NCI-H1930 (cell line): ENCODE data around the gene ADAMTSL2.

ENCODE experiments used
- DNase-seq, 2 experiments: peaks; one replicate each; lab custom pipeline; 2025; lab: John Stamatoyannopoulos, UW

Gene ADAMTSL2

DNA sequence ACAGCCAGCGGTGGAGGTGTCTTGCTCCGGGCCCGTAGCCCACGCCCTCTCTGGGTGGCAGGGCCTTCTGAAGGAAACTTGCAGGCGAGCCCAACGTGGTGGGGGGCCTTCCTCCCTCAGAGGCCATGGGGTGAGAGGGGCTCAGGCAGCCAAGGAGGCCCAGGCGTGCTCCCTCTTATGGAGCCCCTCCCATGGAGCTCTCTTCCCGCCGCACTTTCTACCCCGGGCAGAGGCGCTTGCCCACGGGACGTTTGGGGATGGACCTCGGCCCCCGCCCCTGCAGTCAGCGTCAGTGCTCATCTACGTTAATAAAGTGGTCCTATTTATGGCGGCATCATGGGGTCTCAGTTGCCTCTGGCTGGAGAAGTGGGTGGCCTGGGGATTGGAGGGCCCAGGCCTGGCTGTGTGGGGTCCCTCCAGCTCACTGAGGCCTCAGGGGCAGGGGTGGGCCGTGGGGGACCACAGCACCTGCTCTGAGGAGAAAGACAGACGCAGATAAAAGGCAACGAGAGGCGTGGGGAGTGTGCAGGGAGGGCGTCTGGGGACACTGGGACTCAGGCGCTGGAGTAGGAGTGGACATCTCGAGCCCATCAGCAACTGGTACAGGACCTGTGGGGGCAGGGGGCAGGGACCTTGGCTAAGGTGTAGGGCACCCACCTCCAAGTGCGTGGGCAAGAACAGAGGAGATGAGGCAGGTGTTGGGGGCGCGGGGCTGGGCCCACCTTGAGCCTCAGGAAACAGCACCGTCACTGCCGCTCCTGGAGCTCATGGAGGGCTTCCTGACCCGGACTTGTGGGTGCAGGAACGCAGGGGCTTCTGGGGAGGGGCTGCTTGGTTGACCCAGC, 40.9 kb downstream of the ADAMTSL2 start:
- no peak for DNase-seq

- DNase-seq = no peak
These were observed 41.7 kb downstream of the ADAMTSL2 start for GRCh38 chr9:133576031-133576874.

DNA sequence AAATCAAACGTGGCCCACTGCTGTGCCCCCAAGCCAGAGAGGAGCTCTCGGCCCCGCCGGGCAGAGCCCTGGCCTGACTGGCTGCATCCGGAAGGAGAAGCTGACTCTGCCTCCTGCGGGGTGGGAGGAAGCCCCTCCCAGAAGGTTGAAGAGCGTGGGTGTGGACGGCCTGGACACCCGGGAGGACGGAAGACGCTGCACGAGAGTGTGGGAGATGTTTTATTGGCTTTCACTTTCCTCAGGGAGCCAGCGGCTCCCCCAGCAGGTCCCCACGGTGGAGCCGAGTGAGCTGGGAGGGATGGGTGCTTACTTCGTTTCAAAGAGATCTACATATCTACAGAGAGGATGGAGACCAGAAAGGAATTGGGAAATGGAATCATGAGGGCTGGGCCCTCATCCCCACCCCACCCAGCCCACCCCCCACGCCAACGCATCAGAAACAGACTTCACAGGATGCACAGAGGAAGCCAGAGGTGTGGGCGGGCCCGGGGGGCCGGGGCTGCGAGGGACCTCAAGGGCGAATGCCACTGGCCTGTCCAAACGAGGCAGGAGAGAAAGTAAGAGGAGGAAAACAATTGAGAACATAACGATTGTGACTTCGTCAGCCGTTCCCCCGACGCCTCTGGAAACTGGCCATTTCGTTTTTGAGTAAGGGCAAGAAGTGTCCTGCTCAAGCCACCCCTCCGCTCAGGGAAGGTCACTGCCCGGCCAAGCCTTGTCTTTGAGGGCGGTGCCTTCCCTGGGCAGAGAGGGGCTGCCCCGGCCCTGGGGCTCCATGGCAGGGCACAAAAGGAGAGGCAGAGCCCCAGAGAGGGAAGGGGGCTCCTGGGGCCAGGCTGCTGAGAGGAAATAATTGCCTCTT, 42.6 kb downstream of the ADAMTSL2 start:
- DNase-seq = no peak

DNA sequence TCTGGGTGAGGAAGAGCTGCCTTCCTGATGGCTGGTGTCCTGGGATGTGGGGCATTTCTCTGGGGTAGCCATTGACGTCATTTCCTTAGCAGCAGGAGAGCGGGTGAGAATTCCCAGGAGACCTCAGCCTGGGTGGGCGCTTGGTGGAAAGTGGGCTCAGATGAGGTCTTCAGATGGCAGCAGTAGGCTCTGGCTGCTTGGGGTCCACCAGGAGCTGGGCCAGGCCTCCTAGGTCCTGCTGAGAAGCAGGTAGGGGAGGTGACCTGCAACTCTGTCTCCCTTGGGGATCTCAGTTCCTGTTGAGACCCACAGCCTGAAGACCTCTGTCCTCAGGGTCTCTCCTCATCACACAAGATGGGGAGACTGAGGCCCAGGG, 43.2 kb downstream of the ADAMTSL2 start:
- DNase-seq = no peak

GRCh38 chr9:133578524-133579441, 44.3 kb downstream of the ADAMTSL2 start:
- DNase-seq = no peak

DNA sequence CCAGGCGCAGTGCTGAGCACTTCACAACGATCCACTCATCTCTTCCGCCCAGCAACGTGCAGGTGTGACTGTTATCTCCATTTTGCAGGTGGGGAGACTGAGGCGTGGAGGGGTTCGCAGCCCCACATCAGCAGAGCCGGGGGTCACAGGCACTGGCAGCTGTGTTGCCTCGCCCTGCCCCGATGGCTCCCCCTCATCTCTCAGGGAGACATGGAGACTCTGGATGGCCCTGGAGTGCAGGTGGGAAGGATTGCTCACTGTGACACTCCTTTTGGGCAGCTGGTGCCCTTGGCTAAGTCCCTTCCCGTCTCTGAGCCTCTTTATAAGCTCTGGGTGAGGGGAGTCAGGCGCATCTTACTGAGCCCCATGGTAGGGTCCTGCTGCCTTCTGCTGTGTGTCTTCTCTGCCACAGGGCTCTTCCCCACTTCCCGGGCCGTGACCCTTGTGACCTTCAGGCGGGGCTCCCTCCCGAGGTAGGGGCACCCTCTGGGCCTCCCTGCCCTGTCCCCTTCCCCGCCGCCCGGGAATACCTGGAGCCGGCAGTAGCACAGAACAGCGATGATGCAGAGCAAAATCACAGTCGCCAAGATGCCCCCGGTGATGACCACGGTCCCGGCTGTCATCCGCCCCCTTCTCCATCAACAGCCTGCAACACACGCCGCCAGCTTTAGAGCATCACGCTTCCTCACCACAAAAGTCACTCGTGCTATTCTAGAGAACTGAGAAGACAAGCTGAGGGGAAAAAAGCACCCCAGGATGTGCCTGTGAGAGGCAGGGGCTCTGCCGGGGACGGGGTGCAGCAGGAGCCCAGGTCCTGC, 45.3 kb downstream of the ADAMTSL2 start:
- DNase-seq = no peak

GRCh38 chr9:133580419-133580738, 45.9 kb downstream of the ADAMTSL2 start:
- no peak for DNase-seq

DNA sequence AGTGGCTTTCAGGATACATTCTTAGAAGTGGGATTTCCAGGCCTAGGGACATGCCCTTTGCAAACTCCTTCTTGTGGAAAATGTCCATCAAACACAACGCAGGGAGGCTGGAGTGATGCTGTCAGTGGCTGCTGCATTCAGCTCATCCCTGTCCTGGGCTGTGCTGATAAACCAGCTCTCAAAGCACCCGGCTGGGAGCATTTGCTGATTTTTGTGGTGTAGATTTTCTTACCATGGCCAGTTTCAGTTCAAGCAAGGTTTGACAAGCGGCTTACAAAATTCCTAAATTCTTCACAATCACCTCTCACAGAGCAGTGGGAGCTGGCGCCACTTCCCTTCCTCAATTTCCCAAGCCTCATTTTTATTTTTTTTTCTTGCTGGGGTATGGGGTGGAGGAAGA, 46.5 kb downstream of the ADAMTSL2 start:
- no peak for DNase-seq

- DNase-seq = no peak
These were observed 47.2 kb downstream of the ADAMTSL2 start for GRCh38 chr9:133581513-133582343.

DNA sequence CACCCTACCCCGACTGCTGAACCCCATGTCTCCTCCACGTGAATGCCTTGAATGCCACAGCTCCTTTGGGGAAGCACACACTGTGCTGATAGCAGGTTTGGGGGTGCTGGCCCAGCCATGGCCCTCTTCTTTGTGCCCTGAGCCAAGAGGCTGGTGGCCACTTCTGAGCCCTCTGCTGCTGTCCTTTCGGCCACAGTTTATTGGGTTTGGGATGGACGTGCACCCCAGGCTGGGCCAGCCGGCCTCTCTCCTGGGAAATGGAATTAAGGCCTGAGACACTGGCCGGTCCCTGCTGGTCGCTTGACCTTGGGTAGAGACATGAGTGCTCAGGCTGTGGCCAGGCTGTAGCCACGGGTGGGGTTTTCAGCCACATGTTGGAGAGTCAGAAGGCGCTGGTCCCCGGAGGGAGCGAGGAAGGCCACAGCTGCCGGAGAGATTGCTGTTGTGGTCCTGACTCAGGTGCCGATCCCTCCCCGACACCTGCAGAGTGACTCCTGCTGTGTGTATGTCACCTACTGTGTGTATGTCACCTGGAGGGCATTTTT, 48.1 kb downstream of the ADAMTSL2 start:
- DNase-seq = no peak

GRCh38 chr9:133583111-133583510, 48.6 kb downstream of the ADAMTSL2 start:
- no peak for DNase-seq

DNA sequence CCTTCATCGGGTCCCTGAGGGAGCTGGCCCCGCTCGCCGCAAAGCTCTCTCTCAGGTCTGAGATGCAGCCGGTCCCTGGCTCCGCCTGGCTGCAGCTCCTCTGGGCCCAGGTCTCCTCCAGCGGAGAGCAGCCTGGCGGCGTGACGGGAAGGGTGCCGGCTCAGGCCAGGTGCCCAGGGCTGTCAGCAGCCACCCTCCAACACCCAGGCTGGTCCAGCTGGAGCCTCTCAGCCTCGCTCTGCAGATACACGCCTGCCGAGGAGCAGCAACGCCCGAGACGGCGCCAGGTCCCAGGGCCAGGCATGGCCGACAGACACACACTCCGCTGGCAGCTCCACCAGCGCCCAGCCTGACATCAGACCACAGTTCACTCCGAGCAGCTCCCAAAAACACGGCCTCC, 49.1 kb downstream of the ADAMTSL2 start:
- DNase-seq = no peak

DNA sequence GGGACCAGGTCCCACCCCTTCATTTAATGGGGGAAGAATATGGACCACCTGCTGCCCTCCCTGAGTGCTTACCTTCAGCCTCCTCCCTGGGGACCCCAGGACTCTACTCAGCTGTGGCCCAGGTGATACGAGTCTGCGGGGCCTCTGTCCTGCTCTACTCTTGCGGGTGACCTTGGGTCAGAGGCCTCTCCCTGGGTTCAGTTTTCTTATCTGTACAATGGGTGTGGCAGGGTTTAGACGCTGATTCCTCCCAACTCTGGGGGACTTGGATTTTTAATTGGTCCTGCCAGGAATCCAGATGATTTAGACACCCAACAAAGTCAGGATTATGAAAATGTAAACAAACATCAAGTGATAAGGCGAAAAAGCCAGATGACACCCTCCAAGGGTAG, 49.7 kb downstream of the ADAMTSL2 start:
- DNase-seq = no peak

DNA sequence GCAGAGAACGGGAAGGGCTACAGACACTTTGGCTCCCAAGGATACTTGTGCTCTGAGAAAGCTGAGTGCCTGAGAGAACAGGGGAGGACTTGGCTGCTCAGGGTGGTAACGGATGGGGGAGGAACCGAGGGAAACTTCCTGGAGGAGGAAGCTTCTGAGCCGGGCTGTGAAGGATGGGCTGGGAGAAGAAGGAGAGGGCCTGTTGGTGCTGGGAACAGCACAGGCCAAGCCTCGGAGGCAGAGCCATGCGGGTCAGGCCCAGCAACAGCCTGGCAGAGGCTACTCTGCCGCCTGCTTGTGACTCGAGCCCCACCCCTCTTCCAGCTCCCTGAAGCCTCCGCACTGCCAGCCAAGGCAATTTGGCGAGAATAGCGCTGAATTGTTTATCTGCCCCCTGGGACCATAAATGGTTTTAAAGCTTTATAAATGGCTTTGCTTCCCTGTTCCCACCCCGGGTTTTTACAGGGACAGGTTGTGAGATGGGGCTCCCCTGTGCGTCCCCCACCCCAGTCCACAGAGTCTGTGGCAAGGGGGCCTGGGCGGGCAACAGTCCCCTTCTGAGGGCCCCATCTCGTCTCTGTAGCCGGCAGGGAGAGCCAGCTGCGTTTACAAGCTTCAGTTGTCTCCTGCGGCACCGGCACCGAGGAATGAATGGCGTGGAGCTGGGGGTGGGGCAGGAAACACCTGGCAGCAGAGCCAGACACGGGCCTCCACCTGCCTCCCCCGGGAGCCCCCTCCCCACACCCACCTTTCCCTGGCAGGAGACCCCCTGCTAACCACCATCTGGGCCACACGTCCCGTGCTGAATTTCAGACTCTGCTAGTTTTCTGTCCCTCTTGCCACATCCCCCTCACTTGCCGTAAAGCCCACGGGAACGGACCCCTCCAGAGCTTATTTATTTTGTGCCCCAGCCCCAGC, 50.3 kb downstream of the ADAMTSL2 start:
- DNase-seq = peak; percentile 79

GRCh38 chr9:133585481-133586351, 51.2 kb downstream of the ADAMTSL2 start:
- DNase-seq = peak in 1 of 2 experiments; percentile 50

GRCh38 chr9:133587051-133587450, 52.5 kb downstream of the ADAMTSL2 start:
- DNase-seq = no peak

GRCh38 chr9:133587466-133587865, 53.0 kb downstream of the ADAMTSL2 start:
- DNase-seq = no peak
